IPS-NIHi11 (cell line): ENCODE measurements around the gene ZIK1.

ENCODE experiments used
- DNase-seq: peaks from one replicate; pipeline ENCODE4 v3.0.0; 2012; ENCODE audit warnings: mixed read lengths, low spot score

ZIK1 gene

GRCh38 chr19:57611113-57611512, 27.2 kb downstream of the ZIK1 start:
- no peak for DNase-seq

GRCh38 chr19:57613941-57614743, 30.2 kb downstream of the ZIK1 start, which contains the start of gene ZNF134:
TSS of gene ZNF134 (plus strand) at chr19:57614242. CDS start at chr19:57619469, 5,227 bp downstream.
- peak; percentile 98 for DNase-seq

- DNase-seq, result no peak
These were observed 31.4 kb downstream of the ZIK1 start for GRCh38 chr19:57615346-57615745.

GRCh38 chr19:57620673-57621348, 36.9 kb downstream of the ZIK1 start:
- DNase-seq, result no peak

GRCh38 chr19:57623091-57623490, 39.1 kb downstream of the ZIK1 start:
- DNase-seq, result no peak

- DNase-seq, result peak; percentile 96
These were observed 49.3 kb downstream of the ZIK1 start, which contains the start of gene ZNF211 for GRCh38 chr19:57632987-57633831. TSS of gene ZNF211 (plus strand) at chr19:57633168. CDS start at chr19:57633347, 179 bp downstream.

- no peak for DNase-seq
These were observed 49.8 kb downstream of the ZIK1 start for GRCh38 chr19:57633832-57634131.

GRCh38 chr19:57637379-57637778, 53.4 kb downstream of the ZIK1 start:
- no peak for DNase-seq

GRCh38 chr19:57641715-57642234, 57.8 kb downstream of the ZIK1 start:
- no peak for DNase-seq

GRCh38 chr19:57642396-57643046, 58.6 kb downstream of the ZIK1 start:
- no peak for DNase-seq
